Measurements from ENCODE around the gene TTL.
"Not testable (repeated sequence)": the region's sequence is repeated elsewhere in the genome, so short reads cannot be mapped to it uniquely, and the experiment has no call there.

Gene TTL

GRCh38 chr2:112481528-112482233, at the start of gene TTL:
Gene TTL (plus strand): TSS chr2:112482156. CDS start chr2:112482345, 189 bp downstream.
- DNase-seq: peak; percentile 48 to 65 (median 58)

- DNase-seq: not testable (repeated sequence)
Observed at GRCh38 chr2:112432390-112432734, 49.6 kb upstream of the TTL start.

DNA sequence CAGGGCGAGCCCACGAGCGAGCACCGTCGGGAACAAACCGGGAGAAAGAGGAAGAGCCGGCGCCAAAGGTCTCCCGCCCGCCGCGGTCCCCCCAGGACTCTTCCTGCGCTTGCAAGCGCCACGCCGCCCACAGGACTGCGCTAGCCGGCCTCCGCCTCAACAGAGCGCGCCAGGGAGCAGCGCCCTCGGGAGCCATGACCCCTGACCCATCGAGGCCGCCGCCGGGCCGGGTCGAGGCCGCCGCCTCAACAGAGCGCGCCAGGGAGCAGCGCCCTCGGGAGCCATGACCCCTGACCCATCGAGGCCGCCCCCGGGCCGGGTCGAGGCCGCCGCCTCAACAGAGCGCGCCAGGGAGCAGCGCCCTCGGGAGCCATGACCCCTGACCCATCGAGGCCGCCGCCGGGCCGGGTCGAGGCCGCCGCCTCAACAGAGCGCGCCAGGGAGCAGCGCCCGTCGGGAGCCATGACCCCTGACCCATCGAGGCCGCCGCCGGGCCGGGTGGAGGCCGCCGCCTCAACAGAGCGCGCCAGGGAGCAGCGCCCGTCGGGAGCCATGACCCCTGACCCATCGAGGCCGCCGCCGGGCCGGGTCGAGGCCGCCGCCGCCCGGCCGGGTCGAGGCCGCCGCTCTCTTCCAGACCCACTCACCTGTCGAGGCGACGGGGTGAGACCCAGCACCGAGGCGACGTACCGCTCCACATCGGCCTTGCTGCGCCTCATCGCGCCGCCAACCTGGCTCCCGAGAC, 49.0 kb upstream of the TTL start:
- DNase-seq: not testable (repeated sequence)

- DNase-seq: not testable (repeated sequence)
Observed at GRCh38 chr2:112433480-112433879, 48.5 kb upstream of the TTL start, which contains the start of gene RGPD8. Gene RGPD8 (minus strand): TSS chr2:112433645. CDS start chr2:112433453, 192 bp downstream.

- DNase-seq: no peak
Observed at GRCh38 chr2:112433932-112434730, 47.8 kb upstream of the TTL start.

DNA sequence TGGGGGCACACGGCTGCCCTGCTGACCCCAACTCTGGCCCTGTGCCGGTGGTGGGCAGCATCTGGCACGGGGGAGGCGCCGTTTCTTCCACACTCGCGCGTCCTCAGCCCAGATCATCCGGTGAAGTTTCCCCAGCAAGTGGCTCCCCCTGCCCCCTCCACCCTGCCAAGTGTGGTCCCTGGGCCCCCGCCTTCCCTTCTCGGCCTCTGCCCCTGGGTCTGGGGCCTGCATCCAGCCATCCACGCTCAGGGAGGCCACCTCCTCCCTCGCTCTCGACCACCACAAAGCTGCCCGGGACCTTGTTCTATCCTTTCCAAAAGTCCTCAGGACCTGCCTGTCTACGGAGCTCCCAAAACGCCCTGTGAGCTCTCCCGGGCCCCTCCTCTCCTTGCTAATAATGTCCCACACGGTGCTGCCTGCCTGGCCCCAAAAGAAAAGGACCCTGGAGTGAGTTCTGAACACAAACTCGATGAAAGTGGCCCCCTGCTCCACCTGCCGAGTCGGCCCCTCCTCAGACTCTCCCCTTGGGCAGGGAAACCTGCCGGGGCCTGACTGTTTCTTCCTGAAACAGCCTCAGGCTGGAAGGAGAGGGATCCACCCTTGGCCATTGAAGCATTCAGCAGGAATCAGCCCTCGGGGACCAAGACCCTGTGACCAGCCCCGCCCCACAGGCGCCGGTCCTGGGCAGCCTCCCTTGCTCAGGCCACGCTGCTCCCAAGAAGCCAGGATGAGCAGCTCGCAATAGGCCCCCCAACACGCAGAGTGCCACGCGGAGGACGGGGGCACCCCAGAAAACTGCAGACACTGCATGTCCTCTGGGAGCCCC, 46.9 kb upstream of the TTL start:
- not testable (repeated sequence) for DNase-seq

DNA sequence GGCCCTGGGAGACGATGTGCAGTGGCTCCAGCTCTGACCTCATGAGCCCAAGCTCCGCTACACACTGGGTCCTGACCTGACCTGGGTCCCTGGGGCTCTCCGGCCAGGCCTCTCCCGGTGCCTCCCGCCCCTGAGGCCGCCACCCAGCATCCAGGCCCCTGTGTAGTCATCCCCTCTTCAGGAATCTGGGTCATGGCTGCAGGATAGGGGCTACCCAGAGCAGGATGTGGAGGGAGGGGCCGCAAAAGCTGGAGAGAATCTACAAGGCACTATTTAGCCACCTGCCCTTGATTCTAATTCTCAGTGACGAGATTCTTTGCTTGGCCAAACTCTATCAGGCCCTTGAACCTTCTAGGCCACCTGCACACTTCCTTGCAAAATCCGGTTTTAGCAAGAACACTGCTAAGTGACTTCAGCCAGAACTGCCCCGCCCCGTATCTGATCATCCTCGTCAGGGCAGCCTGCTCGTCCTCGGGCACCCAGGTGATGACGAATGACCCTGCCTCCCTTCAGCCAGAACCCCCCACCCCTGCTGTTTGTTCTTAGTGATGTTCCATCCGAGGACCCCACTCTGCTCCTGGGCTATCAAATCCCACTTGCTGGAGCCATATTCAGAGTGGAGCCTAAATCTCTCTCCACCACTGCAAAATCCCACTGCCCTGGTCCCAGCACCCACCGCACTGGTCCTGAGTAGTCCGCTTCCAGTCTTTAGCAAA, 46.1 kb upstream of the TTL start:
- not testable (repeated sequence) for DNase-seq

- not testable (repeated sequence) for DNase-seq
Observed at GRCh38 chr2:112436993-112437392, 45.0 kb upstream of the TTL start.

- not testable (repeated sequence) for DNase-seq
Observed at GRCh38 chr2:112437405-112437831, 44.5 kb upstream of the TTL start.

GRCh38 chr2:112438603-112439261, 43.2 kb upstream of the TTL start:
- not testable (repeated sequence) for DNase-seq

GRCh38 chr2:112444256-112444655, 37.7 kb upstream of the TTL start:
- DNase-seq: not testable (repeated sequence)

DNA sequence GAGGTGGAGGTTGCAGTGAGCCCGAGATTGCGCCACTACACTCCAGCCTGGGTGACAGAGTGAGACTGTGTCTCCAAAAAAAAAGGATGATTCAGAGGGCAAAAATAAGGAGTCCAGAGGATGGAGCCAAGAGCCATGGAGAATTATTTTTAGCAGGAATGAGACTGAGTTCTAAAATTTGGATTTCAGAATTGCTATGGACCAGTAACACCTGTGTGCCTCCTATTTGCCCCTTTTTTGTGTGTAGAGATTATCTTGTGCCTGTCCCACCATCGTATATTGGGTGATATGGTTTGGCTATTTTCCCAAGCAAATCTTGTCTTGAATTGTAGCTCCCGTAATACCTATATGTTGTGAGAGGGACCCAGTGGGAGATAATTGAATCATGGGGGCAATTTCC, 32.1 kb upstream of the TTL start:
- DNase-seq: no peak

DNA sequence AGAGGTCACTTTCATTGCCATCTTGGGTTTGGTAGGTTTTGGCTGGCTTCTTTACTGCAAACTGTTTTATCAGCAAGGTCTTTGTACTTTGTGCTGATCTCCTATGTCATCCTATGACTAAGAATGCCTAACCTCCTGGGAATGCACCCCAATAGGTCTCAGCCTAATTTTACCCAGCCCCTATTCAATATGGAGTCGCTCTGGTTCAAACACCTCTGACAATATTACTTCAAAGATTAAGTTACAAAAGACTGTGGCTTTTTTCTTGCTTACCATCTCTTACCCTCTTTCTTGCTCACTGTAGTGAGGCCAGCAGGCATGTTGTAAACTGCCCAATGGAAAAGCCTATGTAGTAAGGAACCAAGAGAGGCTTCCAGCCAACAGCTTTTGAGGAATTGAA, 30.6 kb upstream of the TTL start:
- DNase-seq: no peak

DNA sequence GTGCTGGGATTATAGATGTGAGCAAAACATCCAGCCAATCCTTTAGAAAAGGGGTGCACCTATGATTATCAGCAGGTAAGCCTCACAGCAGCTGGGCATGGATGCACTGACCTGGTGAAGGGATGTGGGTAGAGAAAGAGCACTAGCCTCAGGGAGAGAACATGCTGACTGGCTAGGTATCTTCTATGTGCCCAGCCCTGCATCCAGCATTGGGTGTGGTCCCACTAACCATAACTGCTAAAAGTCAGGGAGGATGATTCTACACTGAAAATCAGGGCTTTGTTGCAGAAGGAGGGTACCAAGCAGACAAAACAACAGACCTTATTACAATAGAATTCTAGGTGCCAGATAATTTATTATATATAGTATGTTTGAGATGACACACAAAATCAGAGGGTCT, 27.4 kb upstream of the TTL start:
- DNase-seq: no peak

- no peak for DNase-seq
Observed at GRCh38 chr2:112459372-112459771, 22.6 kb upstream of the TTL start.

GRCh38 chr2:112462178-112462577, 19.8 kb upstream of the TTL start:
- no peak for DNase-seq

GRCh38 chr2:112463256-112463655, 18.7 kb upstream of the TTL start:
- no peak for DNase-seq

GRCh38 chr2:112465382-112465781, 16.6 kb upstream of the TTL start:
- DNase-seq: no peak

GRCh38 chr2:112472547-112473263, 9.3 kb upstream of the TTL start:
- no peak for DNase-seq

DNA sequence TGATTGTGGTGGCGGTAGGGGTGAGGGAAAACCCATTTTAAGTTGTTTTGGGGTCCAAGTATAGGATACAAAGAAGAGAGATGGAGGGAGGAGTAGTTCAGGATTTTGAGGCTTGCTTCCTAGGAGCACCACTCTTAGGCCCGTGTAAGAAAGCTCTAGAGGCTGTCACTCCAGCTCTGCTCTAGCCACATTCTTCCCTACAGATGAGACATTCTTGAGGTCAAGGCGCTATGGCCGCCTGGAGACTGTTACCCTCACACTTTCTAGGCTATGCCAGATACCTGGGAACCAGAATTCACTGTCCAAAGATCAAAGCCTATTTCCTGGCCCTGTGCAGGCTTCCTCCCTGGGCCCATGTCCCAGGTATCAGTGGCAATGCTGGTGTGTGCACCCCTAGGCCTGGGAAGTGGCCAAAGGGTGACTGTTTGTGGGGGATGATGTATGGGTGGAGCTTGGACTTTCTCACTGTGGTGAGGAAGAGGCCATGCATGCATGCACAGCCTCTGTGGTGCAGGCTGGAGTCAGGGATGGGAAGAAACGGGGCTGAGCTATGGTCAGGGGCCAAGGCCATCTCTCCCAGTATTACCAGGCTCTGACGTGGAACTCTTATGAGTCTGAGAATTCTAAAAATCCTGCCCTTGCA, 7.0 kb upstream of the TTL start:
- DNase-seq: no peak

All from activated CD4-positive, CD25-positive, alpha-beta regulatory T cell (primary cell).